MG63 (cell line): Measurements from ENCODE around the gene COG5. TPM values are rescaled to one million over a fixed set of nuclear protein-coding genes. Genes with fewer than 3 reads are reported as not detected.

Experiments
- DNase-seq: peaks from one replicate; pipeline ENCODE4 v3.0.0-alpha.2; 2020
- H3K27me3 ChIP-seq: fragments of 250-450 bp; sonication (Bioruptor Pico); 2 replicates; pipeline ENCODE4 v1.5.1; 2020; ENCODE audit warnings: mild to moderate bottlenecking, moderate library complexity
- H3K36me3 ChIP-seq: fragments of 250-450 bp; sonication (Bioruptor Pico); 2 replicates; pipeline ENCODE4 v1.5.1; 2020; ENCODE audit warnings: mild to moderate bottlenecking, moderate library complexity
- H3K4me3 ChIP-seq: fragments of 250-450 bp; sonication (Bioruptor Pico); 2 replicates; pipeline ENCODE4 v1.5.1; 2020; ENCODE audit warnings: mild to moderate bottlenecking, moderate library complexity
- H3K9me3 ChIP-seq: fragments of 250-450 bp; sonication (Bioruptor Pico); 2 replicates; pipeline ENCODE4 v1.5.1; 2020; ENCODE audit warnings: mild to moderate bottlenecking, moderate library complexity
- total RNA-seq: library from RNA; depleted of rRNA; stranded (reverse); fragments of >200 nt; shearing (Covaris generic); gene quantifications from 2 replicates; pipeline ENCODE4 v1.2.3, GENCODE V29; 2014; ENCODE audit warnings: low replicate concordance

The COG5 gene
- total RNA-seq, 1 experiment from 2014 or later = 37.5 TPM

- Histone ChIP-seq H3K27me3 (no peaks in the 10 kb centered on the region), H3K4me3 (no peak overlapping the region), H3K36me3 (no peaks in the 10 kb centered on the region), H3K9me3 (no peaks in the 10 kb centered on the region)
- DNase-seq = no peak
Measured at GRCh38 chr7:107304636-107305035, 259.1 kb downstream of the COG5 start.

GRCh38 chr7:107304063-107304462 is 259.7 kb downstream of the COG5 start:
- H3K27me3 ChIP-seq = no peaks in the 10 kb centered on the region
- no peaks in the 10 kb centered on the region for H3K9me3 ChIP-seq
- H3K36me3 ChIP-seq = no peaks in the 10 kb centered on the region
- no peak for DNase-seq
- H3K4me3 ChIP-seq = no peak overlapping the region

GRCh38 chr7:107302250-107302847 is 261.4 kb downstream of the COG5 start:
- Histone ChIP-seq H3K9me3 (no peaks in the 10 kb centered on the region), H3K4me3 (no peak overlapping the region), H3K27me3 (no peaks in the 10 kb centered on the region), H3K36me3 (no peaks in the 10 kb centered on the region)
- no peak for DNase-seq

GRCh38 chr7:107294182-107294581 is 269.5 kb downstream of the COG5 start:
- Histone ChIP-seq H3K27me3 (no peaks in the 10 kb centered on the region), H3K4me3 (no peak overlapping the region), H3K36me3 (no peaks in the 10 kb centered on the region), H3K9me3 (no peaks in the 10 kb centered on the region)
- no peak for DNase-seq

GRCh38 chr7:107292591-107292990 is 271.1 kb downstream of the COG5 start:
- Histone ChIP-seq H3K4me3 (no peak overlapping the region), H3K9me3 (no peaks in the 10 kb centered on the region), H3K27me3 (no peaks in the 10 kb centered on the region), H3K36me3 (no peaks in the 10 kb centered on the region)
- no peak for DNase-seq

DNA sequence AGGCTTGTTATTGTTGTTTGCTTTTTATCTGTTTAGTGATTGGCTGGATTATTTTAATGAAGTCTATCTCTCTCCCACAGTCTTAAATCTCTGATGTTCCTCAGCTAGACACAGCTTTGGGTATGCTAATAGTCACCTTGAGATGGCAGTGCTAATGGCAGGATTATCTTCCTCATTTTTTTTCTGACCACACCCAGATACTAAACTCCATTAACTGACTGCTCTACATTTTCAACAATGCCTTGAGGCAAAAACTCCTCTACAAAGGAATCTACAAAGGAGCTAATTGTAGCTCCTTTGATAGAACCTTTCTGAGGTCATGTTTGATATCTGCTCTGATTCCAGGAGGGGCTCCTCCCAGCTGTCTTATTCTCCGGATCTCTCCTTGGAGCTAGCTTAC is 272.3 kb downstream of the COG5 start:
- H3K27me3 ChIP-seq = no peaks in the 10 kb centered on the region
- H3K9me3 ChIP-seq = no peaks in the 10 kb centered on the region
- DNase-seq = no peak
- no peaks in the 10 kb centered on the region for H3K36me3 ChIP-seq
- no peak overlapping the region for H3K4me3 ChIP-seq

- Histone ChIP-seq H3K27me3 (no peaks in the 10 kb centered on the region), H3K9me3 (no peaks in the 10 kb centered on the region)
- no peak for DNase-seq
Measured at GRCh38 chr7:107286751-107287621, 276.7 kb downstream of the COG5 start.

DNA sequence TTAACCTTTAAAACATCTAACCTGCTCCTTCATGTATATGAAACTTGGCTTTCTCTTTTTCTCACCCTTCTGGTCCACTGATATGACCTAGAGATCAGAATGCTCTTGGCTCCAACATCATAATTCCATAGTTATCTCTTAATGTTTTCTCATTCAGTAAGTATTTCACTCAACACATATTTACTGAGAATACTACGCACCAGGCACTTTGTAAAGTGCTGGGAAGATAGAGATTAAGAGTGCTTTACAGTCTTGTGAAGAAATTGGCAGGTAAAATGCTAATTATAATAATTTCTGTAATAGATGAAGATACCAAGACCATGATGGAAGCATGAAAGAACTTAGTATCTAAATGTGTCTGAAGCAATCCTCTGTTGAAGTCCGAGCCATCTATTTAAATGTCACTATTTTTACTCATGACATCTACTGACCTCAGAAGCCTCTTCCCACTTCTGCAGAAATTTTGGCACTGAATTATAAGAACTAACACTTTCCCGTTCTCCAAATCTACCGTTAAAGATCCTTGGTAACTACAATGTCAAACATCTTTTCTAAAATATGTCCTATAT is 278.7 kb downstream of the COG5 start:
- no peak for DNase-seq
- H3K9me3 ChIP-seq = no peaks in the 10 kb centered on the region
- no peaks in the 10 kb centered on the region for H3K36me3 ChIP-seq
- H3K27me3 ChIP-seq = no peaks in the 10 kb centered on the region
- H3K4me3 ChIP-seq = no peak overlapping the region

More at GRCh38 chr7:107286751-107287621, 276.7 kb downstream of the COG5 start:
- no peak overlapping the region for H3K4me3 ChIP-seq
- H3K36me3 ChIP-seq = no peaks in the 10 kb centered on the region

GRCh38 chr7:107277331-107277730 is 286.4 kb downstream of the COG5 start:
- Histone ChIP-seq H3K27me3 (no peaks in the 10 kb centered on the region), H3K4me3 (no peak overlapping the region), H3K9me3 (no peaks in the 10 kb centered on the region), H3K36me3 (no peaks in the 10 kb centered on the region)
- no peak for DNase-seq

GRCh38 chr7:107276220-107276827 is 287.4 kb downstream of the COG5 start:
- Histone ChIP-seq H3K36me3 (no peaks in the 10 kb centered on the region), H3K4me3 (no peak overlapping the region), H3K27me3 (no peaks in the 10 kb centered on the region), H3K9me3 (no peaks in the 10 kb centered on the region)
- DNase-seq = no peak

GRCh38 chr7:107274506-107274905 is 289.2 kb downstream of the COG5 start:
- Histone ChIP-seq H3K9me3 (no peaks in the 10 kb centered on the region), H3K36me3 (no peaks in the 10 kb centered on the region), H3K27me3 (no peaks in the 10 kb centered on the region), H3K4me3 (no peak overlapping the region)
- no peak for DNase-seq

DNA sequence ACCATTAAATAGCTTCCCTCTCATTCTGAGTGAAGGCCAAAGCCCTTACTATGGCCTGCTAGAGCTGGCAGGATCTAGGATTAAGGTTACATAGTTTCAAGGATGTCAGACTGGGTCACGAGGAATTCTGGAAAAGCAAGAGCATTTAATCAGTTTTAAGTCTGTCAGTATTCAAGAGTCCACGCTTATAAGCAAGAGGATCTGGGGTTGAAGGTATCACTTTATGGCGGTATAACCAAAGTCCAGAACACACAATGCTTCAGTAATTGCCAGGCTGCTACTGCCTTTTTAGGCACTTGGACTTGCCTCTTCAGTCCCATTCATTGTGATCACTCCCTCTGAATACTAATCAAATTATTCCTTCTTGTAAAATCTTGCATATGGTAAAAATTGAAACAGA is 293.9 kb downstream of the COG5 start:
- Histone ChIP-seq H3K36me3 (no peaks in the 10 kb centered on the region), H3K4me3 (no peak overlapping the region), H3K9me3 (no peaks in the 10 kb centered on the region), H3K27me3 (no peaks in the 10 kb centered on the region)
- no peak for DNase-seq

- Histone ChIP-seq H3K9me3 (no peaks in the 10 kb centered on the region), H3K27me3 (no peaks in the 10 kb centered on the region), H3K4me3 (no peak overlapping the region), H3K36me3 (no peaks in the 10 kb centered on the region)
- no peak for DNase-seq
Measured at GRCh38 chr7:107268594-107268993, 295.1 kb downstream of the COG5 start.

- DNase-seq = no peak
- H3K36me3 ChIP-seq = no peaks in the 10 kb centered on the region
- no peaks in the 10 kb centered on the region for H3K9me3 ChIP-seq
- H3K4me3 ChIP-seq = no peak overlapping the region
- no peaks in the 10 kb centered on the region for H3K27me3 ChIP-seq
Measured at GRCh38 chr7:107267138-107267537, 296.6 kb downstream of the COG5 start.

- H3K4me3 ChIP-seq = no peak overlapping the region
- H3K9me3 ChIP-seq = no peaks in the 10 kb centered on the region
- H3K27me3 ChIP-seq = no peaks in the 10 kb centered on the region
- no peak for DNase-seq
- H3K36me3 ChIP-seq = no peaks in the 10 kb centered on the region
Measured at GRCh38 chr7:107264723-107265122, 299.0 kb downstream of the COG5 start.

GRCh38 chr7:107262857-107263256 is 300.9 kb downstream of the COG5 start:
- H3K4me3 ChIP-seq = no peak overlapping the region
- DNase-seq = no peak
- no peaks in the 10 kb centered on the region for H3K36me3 ChIP-seq
- H3K27me3 ChIP-seq = no peaks in the 10 kb centered on the region
- no peaks in the 10 kb centered on the region for H3K9me3 ChIP-seq

DNA sequence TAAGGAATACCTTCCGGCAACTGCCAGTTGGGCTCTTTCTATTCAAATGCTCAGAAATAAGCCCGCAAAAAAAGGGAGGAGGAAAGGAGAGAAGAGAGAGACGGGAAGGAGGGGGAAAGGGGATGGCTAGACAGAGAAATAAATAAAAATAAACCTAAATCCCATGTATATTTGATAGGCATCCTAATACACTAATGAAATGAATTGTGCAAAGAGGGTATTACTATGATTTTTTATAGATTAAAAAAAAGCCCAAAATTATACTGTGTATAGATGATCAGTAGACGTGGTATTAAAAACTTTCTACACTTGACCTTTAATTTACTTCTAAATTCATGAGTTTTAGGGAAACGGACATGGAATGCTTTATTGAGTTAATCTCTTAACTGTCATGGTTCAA is 305.0 kb downstream of the COG5 start:
- no peak for DNase-seq
- Histone ChIP-seq H3K4me3 (no peak overlapping the region), H3K9me3 (no peaks in the 10 kb centered on the region), H3K36me3 (no peaks in the 10 kb centered on the region), H3K27me3 (no peaks in the 10 kb centered on the region)
